Adrenal gland (tissue), 5 donors: ENCODE results near the gene XIRP1.

ENCODE experiments used
- CTCF ChIP-seq, 6 experiments: fragments of 450-650 bp in 4 of 6; fragments of 200-600 bp in 2 of 6; sonication (generic) in 1 of 6; IDR thresholded peaks; 1 replicate in 5 of 6; 2 replicates in 1 of 6; pipeline versions ENCODE4 v1.5.1 to v1.8.0; 2016 to 2021; ENCODE audit warnings: antibody characterized with exemption in 6 of 6, mild to moderate bottlenecking in 2 of 6, moderate library complexity in 1 of 6
- POLR2A ChIP-seq, 2 donors: fragments of 450-650 bp; IDR thresholded peaks; one replicate each; pipeline ENCODE4 v1.6.1; 2017; ENCODE audit warnings: antibody characterized with exemption in 2 of 2, mild to moderate bottlenecking in 2 of 2, moderate library complexity in 1 of 2
- donor health status: DM: no; HTN: no; CAD: no.

GRCh38 chr3:39156421-39156820 is 36.0 kb downstream of the XIRP1 start:
- TF ChIP-seq CTCF (IDR thresholded peaks at IDR 0.05) (no peak), POLR2A (IDR thresholded peaks at IDR 0.05) (no peak)
